Body of pancreas (tissue), 4 donors: ENCODE results near the gene NF1. TPM values are rescaled to one million over a fixed set of nuclear protein-coding genes. Genes with fewer than 3 reads are reported as not detected.

ENCODE experiments used
- ATAC-seq: fragments of 150-250 bp; one replicate; pipeline ENCODE4 v1.9.1; 2016
- DNase-seq, 4 donors: peaks; one replicate each; pipeline ENCODE4 v3.0.0-alpha.2; 2019
- H3K27ac ChIP-seq, 4 donors: fragments of 200-600 bp; sonication (generic); 1 replicate in 3 of 4; 2 replicates in 1 of 4; pipeline versions ENCODE4 v1.5.1 to v1.6.1; 2016 to 2019; ENCODE audit warnings: mild to moderate bottlenecking in 1 of 4, mixed read lengths in 1 of 4, moderate library complexity in 1 of 4
- H3K27me3 ChIP-seq, 2 donors: fragments of 200-600 bp; sonication (generic); one replicate each; pipeline ENCODE4 v1.6.0; 2016; ENCODE audit warnings: mild to moderate bottlenecking in 1 of 2
- H3K36me3 ChIP-seq, 2 donors: fragments of 200-600 bp; sonication (generic); replicated peaks in 1 of 2; 2 replicates each; pipeline ENCODE4 v1.5.1; 2016; ENCODE audit warnings: low read depth in 2 of 2; ENCODE audit not compliant: insufficient read depth in 1 of 2
- H3K4me1 ChIP-seq: fragments of 200-600 bp; sonication (generic); one replicate; pipeline ENCODE4 v1.6.0; 2016
- H3K4me3 ChIP-seq, 2 donors: fragments of 200-600 bp; sonication (generic); 1 replicate in 1 of 2; 2 replicates in 1 of 2; pipeline ENCODE4 v1.5.1; 2016 to 2019
- H3K9me3 ChIP-seq, 3 donors: fragments of 200-600 bp; sonication (generic); 1 replicate in 2 of 3; 2 replicates in 1 of 3; pipeline ENCODE4 v1.5.1; 2016
- POLR2A ChIP-seq, 3 donors: fragments of 450-650 bp; IDR thresholded peaks; one replicate each; pipeline ENCODE4 v1.6.1; 2016; ENCODE audit warnings: antibody characterized with exemption in 3 of 3, mild to moderate bottlenecking in 2 of 3
- WGBS, 2 donors: methylation state at CpG; one replicate each; pipeline ENCODE4 v1.1.5; 2017; 5-methylcytosine and 5-hydroxymethylcytosine counted together
- intact Hi-C: fragments of 100-400 bp; cut with DNase I; formaldehyde crosslinking; loops from one replicate; pipeline ENCODE4 v1.15.1; 2023
- total RNA-seq, 2 donors: library from RNA; depleted of rRNA; stranded (reverse); fragments of >200 nt; gene quantifications; one replicate each; pipeline ENCODE4 v1.1.0, GENCODE V29; 2016
- TF ChIP-seq, protein P1 (sequence below), 7 experiments: fragments of 450-650 bp in 4 of 7; fragments of 200-600 bp in 3 of 7; sonication (generic) in 3 of 7; IDR thresholded peaks; one replicate each; pipeline ENCODE4 v1.5.1; 2016 to 2019; ENCODE audit warnings: antibody characterized with exemption in 7 of 7

The NF1 gene
- total RNA-seq, 2 donors from 2014 or later, result 54.7 to 57.1 TPM

DNA sequence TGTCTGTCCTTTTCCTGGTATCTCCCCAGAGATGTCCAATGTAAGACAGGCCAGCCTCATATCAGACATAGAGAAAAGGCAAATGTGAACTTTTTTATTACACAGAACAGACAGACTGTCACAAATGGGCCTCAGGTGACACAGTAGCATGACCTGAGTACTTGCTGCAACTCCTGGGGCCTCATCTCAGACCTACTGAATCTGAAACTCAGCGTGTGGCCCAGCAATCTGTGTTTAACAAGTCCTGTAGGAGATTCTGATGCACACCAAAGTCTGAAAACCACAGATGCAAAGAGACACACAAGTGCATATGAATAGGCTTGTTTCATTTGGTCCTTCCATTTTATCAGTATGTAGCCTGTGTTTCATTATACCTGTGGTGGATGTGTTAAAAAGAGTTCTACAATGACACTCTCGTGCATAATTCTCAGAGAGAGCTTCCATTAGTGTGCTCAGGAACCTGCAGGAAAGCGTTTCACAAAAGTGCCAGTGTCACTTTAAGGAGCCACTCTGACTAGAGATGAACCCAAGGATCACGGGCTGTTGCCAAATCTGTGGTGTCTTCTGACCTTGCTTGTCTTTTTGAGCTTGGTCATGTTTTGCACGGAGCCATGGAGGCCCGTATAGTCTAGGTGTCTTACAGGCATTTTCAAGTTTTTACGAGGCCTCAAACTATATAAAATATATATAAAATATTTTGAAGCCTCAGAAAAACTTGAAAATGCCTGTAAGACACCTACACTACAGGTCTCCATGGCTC is 33.8 kb upstream of the NF1 start:
- intact Hi-C loops, result no loop called here
- no peaks in the 10 kb centered on the region for H3K36me3 ChIP-seq
- no peak overlapping the region for H3K4me3 ChIP-seq
- DNase-seq (peak in 1 of 4 donors; percentile 3), ATAC-seq (no peak)
- no peaks in the 10 kb centered on the region for H3K27me3 ChIP-seq
- no peaks in the 10 kb centered on the region for H3K4me1 ChIP-seq
- H3K9me3 ChIP-seq, result no peaks in the 10 kb centered on the region
- TF ChIP-seq POLR2A (IDR thresholded peaks at IDR 0.05), result no peak
- TF ChIP-seq, protein P1, sequence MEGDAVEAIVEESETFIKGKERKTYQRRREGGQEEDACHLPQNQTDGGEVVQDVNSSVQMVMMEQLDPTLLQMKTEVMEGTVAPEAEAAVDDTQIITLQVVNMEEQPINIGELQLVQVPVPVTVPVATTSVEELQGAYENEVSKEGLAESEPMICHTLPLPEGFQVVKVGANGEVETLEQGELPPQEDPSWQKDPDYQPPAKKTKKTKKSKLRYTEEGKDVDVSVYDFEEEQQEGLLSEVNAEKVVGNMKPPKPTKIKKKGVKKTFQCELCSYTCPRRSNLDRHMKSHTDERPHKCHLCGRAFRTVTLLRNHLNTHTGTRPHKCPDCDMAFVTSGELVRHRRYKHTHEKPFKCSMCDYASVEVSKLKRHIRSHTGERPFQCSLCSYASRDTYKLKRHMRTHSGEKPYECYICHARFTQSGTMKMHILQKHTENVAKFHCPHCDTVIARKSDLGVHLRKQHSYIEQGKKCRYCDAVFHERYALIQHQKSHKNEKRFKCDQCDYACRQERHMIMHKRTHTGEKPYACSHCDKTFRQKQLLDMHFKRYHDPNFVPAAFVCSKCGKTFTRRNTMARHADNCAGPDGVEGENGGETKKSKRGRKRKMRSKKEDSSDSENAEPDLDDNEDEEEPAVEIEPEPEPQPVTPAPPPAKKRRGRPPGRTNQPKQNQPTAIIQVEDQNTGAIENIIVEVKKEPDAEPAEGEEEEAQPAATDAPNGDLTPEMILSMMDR (IDR thresholded peaks at IDR 0.05), result no peak
- WGBS, 2 donors, result 73 to 82% methylated on average over 7 of the region's 7 CpGs
- H3K27ac ChIP-seq, result no peak overlapping the region

DNA sequence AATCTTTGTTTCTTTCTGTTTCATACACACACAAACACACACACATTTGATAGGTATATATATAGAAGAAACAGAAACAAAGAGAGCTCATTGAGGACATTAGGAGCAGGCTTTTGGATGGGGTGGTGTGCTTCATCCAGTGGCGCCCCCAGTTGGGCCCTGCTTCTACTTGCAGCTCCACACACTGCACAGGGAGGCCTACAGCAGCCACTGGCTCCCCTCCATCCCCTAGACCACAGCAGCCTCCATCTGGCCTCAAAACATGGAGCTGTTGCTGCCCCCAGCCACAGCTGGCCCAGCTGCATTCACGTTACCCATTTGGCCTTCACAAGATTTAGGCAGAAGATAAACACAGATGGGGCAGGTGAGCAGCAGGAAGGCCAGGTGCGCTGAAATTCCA is 33.1 kb upstream of the NF1 start:
- ATAC-seq, result no peak
- WGBS, 2 donors, result 46 to 75% methylated on average over 1 to 3 of the region's 3 CpGs

DNA sequence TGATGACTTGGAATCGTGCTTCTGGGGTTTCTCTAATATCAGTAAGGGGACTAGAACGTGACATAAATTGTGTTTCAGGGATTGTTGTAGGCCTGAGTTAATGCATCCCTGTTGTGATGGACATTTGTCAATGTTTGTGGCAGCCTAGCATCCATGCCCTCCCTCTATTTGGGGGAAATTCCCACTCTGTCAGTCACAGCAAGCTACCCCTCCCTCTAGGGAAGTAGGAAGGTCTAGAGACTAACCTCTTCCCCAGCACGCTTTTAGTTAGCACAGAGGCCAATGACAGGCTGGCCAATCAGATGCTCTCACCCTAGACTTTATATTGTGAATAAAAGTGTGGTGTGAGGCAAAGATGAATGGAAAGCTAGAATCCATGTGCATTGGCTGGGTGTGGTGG is 32.4 kb upstream of the NF1 start:
- H3K27ac ChIP-seq, result no peak overlapping the region
- DNase-seq, result no peak
- no peaks in the 10 kb centered on the region for H3K36me3 ChIP-seq
- no peaks in the 10 kb centered on the region for H3K27me3 ChIP-seq
- TF ChIP-seq POLR2A (IDR thresholded peaks at IDR 0.05), result no peak
- TF ChIP-seq, protein P1 (IDR thresholded peaks at IDR 0.05), result no peak
- WGBS, 2 donors, result 89 to 92% methylated on average over 3 of the region's 3 CpGs
- H3K9me3 ChIP-seq, result no peaks in the 10 kb centered on the region
- intact Hi-C loops, result no loop called here
- H3K4me1 ChIP-seq, result no peaks in the 10 kb centered on the region
- no peak for ATAC-seq
- H3K4me3 ChIP-seq, result no peak overlapping the region

More for the DNA sequence above, 33.1 kb upstream of the NF1 start:
- Histone ChIP-seq H3K9me3 (no peaks in the 10 kb centered on the region), H3K4me1 (no peaks in the 10 kb centered on the region), H3K4me3 (no peak overlapping the region), H3K27me3 (no peaks in the 10 kb centered on the region), H3K36me3 (no peaks in the 10 kb centered on the region), H3K27ac (no peak overlapping the region)
- intact Hi-C loops, result no loop called here
- DNase-seq, result no peak
- TF ChIP-seq POLR2A (IDR thresholded peaks at IDR 0.05), result no peak
- TF ChIP-seq, protein P1 (IDR thresholded peaks at IDR 0.05), result no peak

DNA sequence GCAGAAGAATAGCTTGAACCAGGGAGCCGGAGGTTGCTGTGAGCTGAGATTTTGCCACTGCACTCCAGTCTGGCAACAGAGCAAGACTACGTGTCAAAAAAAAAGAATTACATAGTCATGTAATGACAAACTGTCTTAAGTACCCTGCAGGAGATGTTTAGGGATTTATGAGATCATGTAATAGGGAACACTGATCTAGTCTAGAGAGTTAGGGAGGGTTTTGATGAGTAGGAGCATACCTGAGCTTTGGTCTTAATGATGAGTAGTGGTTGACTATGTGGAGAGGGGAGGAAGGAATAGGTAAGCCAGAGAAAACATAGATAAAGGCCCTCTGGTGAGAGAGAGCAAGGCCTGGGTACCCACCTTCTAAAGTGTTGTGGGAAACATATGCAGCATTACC is 30.1 kb upstream of the NF1 start:
- intact Hi-C loops, result no loop called here
- Histone ChIP-seq H3K9me3 (no peaks in the 10 kb centered on the region), H3K4me3 (no peak overlapping the region), H3K4me1 (peaks cover 9% of the 10 kb centered on the region), H3K27me3 (no peaks in the 10 kb centered on the region), H3K36me3 (no peaks in the 10 kb centered on the region), H3K27ac (no peak overlapping the region)
- ATAC-seq, result no peak
- DNase-seq, result no peak
- no peak for TF ChIP-seq POLR2A (IDR thresholded peaks at IDR 0.05)
- TF ChIP-seq, protein P1 (IDR thresholded peaks at IDR 0.05), result no peak
- WGBS, 2 donors, result 79 to 83% methylated on average over 2 of the region's 2 CpGs

DNA sequence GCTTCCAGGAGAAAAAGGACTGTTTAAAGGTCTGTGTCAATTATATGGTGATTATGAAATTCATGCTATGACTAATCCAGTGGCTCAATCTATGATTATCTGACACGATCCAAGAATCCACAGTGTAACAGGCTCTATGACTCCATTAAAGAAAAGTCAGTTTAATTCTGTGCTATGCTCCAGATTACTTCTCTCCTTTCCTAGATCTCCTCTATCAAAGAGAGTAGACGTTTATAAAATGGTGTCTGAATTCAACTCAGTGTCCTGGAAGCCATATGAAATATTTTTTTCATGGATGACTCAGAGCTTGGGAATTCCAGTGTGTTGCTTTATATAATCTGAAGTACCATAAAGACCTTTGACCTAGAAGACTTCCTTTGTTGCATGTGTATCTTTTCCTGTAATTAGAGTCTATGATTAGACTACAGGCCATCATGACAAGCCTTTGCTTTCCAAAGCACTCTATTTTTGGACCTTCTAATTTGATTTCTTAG is 27.0 kb upstream of the NF1 start:
- 37 to 44% methylated on average over 2 of the region's 2 CpGs for WGBS, 2 donors
- H3K4me3 ChIP-seq, result no peak overlapping the region
- no peaks in the 10 kb centered on the region for H3K9me3 ChIP-seq

More for the DNA sequence above, 27.0 kb upstream of the NF1 start:
- Histone ChIP-seq H3K36me3 (no peaks in the 10 kb centered on the region), H3K27ac (peak overlapping the region in 1 of 4 donors; percentile 9), H3K4me1 (peaks cover 9% of the 10 kb centered on the region), H3K27me3 (no peaks in the 10 kb centered on the region)
- DNase-seq, result no peak
- ATAC-seq, result peak; percentile 48
- intact Hi-C loops, result no loop called here
- no peak for TF ChIP-seq POLR2A (IDR thresholded peaks at IDR 0.05)
- TF ChIP-seq, protein P1 (IDR thresholded peaks at IDR 0.05), result no peak
